HG03064 (cell line): ENCODE results near the gene SYT2.
"Not testable (repeated sequence)": the region's sequence is repeated elsewhere in the genome, so short reads cannot be mapped to it uniquely, and the experiment has no call there.

Source experiments
- ATAC-seq: cut with Tn5 transposase; IDR thresholded peaks from one replicate; pipeline ENCODE4 v1.9.1; 2021; ENCODE audit warnings: low read depth; ENCODE audit not compliant: unreplicated experiment

The SYT2 gene

DNA sequence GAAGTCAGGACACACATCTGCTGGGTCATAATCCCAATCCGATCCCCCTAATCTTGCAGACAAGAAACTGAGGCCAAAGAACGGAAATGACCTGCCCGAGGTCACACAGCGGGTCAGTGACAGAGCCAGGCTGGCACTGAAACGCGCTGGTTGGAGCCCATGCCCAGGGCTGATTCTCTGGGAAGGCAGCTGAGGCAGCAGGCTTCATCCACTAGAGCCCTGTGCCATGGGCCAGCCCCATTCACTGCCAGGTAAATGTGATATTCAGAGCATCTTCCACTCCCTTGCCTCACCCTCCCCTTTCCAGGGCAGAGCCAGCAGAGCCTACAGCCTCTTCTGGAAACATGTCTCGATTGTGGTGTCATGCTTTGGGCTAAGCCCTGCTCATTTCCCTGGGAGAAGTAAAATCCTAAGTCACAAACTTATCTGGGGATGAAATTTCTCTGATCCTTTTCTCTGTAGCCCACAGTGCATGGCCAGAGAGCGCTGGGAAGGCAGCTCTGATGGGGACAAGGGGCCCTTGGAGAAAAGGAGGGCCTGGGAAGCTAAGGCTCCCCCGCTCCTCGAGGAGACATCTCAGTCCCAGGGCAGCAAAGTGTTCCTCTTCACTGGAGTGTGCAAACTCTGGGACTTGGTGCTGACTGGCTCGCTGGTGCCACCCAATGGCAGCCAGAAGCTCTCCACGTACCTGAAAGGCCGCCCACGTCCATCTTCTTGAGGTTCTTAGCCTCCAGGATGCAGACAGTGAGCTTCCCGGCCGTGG lies 110.4 kb downstream of the SYT2 start:
- ATAC-seq = no peak

DNA sequence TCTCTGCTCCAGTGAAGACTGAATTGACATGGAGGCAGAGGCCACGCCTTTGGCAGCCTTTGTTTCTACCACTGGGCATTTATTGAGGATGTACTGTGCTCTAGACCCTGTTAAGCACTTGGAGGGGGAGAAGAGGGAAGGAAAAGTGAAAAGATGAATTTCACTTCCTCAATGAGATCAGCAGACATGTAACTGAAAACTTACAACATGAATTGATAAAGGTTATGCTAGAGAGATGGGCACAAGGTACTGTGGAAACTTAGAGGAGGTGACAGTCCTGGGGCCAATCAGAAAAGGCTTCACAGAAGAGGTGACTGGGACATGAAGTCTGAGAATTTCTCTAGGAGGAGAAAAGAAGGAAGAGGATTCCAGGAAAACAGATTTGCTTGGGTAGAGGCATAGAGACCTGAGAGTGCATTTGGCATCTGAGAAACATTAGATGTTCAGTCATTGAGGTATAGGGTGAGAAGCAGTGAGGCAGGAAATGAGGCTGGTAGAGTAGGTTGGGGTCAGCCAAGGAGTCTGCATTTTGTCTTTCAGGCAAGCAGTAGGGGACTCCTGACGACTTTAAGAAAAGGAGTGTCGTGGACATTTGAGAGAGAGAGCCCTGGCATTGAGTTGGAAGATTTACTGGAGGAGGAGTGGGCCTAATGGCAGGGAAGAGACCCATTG lies 113.0 kb downstream of the SYT2 start:
- no peak for ATAC-seq

DNA sequence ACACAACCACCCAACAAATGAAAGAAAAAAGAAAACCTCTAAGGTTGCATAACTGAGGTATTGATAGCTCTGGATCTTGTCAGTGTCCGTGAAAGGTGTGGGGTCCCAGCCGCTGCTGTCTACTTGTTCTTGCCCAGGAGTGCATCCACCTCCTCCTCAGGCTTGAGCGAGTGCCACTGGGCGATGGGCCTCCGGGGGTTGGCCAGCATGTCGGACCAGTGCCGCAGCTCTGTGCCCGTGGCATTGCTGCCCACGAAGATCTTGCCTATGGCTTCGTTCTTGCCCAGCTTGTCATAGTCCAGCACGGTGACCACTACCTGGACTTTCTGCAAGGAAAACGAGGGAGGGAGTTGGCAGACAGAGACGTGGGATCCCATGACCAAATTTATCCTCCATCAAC lies 113.6 kb downstream of the SYT2 start:
- ATAC-seq = no peak

DNA sequence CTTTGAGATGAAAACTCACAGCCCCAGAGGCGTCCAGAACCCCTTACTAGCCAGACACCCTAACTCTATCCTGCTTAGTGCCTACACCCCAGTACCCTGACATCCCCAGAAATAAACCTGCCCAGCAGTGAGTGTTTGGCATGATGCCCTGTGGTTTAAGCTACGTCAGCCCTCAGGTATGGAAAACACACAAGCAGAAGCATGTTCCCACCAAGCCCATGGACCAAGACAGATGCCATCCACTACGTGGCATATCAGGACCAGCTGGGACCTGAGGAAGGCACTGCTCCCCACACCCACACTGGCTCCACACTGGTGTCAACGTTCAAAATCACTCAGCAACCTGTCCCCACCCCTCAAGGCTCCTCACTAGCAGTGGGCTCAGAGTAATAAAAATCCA lies 116.4 kb downstream of the SYT2 start:
- no peak for ATAC-seq

DNA sequence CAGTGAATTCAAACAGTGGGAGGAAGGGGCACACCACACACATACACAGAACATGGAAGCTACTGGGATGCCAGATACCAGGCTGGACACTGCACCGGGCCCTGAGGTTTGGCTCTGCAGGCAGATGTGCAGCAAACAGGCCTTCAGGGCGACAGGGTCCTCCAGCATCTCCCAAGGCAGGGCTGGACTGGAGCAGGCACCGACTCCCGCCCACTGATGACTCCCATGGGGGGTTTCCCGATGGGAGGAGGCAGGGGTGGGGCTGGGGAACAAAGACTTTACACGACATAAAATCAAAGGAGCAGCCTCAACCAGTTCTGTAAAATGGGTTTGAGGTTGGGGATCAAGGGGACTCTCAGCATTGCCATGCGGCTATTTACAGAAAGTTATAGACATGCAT lies 118.1 kb downstream of the SYT2 start:
- no peak for ATAC-seq

DNA sequence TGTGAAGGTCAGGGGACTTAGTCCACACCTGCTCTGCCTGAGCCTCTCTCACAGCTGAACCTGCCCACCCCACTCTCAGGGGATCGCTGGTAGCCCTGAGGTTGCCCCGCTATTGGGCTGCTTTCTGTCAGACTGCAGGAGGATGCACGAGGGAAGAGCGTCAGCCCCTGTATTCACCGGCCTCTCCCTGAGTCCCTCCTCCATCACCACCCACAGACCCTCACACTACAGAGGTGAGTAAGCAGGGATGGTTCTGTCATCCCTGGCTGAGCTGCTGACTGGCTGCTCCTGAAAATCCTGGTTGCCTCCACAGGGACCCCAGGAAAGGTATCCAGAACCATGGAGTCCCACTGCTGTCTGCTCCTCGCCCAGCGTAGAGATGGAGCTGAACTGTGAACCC lies 118.7 kb downstream of the SYT2 start:
- ATAC-seq = no peak

DNA sequence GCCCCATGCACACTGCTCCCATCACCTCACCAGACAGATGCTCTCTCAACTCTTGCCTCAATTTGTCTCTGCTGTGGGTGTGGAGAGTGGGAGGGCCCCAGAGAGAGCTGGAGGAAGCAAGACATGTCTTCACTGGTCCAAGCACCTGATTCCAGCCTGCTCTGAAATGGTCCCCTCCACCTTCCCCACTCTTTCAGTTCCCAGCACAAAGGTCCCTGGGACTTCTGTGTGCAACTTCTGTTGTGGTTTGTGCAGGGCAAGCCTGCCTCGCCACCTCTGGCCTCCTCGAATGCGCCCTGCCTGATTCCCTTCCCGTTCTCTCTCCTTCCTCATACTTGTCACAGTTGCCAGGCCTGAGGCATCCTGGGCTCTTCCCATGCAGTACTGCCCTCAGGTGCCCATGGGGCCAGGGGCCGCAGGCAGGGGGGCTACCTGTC lies 119.3 kb downstream of the SYT2 start:
- ATAC-seq = no peak

DNA sequence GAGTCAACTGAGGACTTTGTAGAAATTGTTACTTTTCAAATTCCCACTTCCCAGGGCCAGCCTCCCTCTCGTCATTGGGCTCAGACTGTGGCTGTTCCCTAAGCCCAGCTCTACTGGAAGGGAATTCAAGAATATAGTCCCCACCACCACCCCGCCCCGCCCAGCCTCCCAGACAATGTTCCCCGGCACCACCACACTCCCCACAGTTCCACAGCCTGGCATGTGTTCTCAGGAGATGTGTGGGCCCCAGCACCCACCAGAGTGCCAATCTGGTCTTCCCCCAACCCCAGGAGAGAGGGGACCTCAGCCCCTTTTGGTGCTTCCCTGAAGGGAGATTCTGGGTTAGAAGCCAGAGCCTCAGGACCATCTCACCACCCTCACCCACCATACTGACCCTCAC lies 120.1 kb downstream of the SYT2 start:
- no peak for ATAC-seq

DNA sequence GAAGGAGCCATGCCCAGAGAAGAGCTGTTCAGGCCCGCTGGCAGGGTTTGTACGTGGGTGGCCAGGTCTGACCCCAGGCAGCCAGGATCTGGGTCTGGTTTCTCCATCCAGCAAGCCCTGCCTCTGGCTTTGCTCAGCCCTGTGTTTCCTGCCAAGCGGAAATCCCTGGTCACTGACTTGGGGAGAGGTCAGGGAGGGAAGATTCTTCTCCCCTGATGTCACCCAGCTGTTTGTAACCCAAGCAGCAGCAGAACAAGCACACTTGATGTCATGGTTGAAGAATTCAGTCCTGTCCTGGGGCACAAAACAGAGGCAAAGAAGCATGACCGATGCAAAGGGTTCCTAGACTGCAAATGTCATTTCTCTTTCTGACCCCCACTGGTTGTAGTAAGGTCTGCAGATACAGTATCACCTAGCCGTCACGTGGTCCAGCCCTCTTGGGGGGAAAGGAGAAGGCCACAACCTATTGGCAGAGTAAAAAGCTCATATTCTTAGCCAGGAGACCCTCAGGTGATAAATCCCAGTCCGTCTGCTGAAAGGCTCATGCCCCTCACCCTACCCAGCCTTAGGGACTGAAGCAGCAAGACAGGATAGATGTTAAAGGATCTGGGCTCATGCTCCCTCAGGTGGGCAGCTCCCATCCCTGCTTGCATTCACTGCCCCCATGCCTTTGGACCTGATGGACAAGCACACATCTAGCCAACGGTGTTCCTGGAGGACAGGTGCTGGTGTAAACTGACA lies 120.9 kb downstream of the SYT2 start:
- ATAC-seq = no peak

DNA sequence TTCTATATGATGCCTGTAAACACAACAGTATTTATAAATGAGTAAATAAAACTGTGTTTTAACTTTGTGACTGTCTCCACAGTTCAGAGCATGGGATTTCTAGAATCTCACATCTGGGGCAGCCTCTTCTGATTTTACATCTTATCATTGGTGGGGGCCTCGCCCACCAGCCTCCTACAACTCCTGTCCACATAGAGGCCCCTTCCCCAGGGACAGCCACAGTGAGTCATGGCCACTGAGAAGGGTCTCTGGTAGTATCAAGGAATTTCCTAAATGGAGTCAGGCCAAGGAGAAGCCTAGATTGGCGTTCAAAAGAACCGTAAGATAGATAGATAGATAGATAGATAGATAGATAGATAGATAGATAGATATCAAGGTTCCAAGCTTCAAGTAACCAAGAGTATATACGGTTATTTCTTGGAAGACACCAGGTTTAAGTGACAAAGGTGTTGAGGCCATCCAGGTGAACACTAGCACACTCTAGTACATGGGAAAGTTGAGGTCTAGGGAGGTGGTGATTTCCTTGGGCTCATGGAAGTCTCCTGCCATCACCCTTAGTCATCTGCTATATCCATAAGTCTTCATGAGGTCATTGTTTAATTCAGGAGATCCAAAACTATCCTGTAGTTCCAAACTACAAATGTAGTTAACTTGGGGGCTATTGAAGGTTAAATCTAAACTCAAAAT lies 121.6 kb downstream of the SYT2 start:
- no peak for ATAC-seq

DNA sequence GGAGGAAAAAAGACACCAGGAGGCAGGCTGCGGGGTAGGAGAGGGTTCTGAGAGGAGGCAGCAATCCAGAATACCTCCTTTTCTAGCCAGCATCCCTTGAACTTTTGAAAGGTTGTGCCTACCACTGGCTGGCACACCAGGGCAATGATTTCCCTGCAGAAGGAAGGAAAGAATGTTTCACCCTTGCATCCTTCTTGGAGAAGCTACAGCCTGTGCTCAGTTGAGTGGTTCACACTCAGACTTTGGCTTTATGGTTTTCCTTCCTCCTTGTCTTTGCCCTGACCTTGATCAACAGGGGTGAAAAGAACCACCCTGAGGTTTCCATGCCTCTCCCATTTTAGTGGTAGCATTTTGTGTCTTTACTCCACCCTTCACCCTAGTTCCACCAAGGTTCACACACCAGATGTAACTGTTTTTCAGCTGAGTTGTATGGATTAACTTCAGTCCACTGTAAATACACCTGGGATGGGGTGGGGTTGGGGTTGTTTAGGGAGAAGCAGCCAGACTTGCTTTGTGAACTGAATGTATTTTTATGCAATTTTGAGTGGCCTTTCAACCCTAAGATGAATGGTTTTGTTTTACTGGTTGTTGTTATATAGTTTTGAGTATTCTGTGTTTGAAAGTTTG lies 122.3 kb downstream of the SYT2 start:
- no peak for ATAC-seq

DNA sequence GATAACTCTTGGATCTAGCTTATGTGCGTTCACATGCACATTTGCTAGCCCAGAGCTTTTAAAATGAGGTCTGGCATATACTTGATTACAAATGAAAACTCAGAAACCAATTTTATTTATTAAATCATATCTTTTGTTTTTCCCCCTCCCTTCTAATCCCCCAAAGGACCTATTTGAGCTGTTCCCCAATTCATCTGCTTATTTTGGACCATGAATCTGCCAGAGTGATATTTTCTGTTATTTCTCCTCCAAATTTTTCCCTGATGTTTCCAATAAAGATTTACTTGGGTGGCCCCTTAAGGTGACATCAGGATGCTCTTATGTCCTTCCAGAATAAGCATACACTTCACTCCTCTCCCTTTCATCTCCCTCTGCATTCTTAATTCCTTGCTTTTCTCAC lies 123.4 kb downstream of the SYT2 start:
- ATAC-seq = no peak

DNA sequence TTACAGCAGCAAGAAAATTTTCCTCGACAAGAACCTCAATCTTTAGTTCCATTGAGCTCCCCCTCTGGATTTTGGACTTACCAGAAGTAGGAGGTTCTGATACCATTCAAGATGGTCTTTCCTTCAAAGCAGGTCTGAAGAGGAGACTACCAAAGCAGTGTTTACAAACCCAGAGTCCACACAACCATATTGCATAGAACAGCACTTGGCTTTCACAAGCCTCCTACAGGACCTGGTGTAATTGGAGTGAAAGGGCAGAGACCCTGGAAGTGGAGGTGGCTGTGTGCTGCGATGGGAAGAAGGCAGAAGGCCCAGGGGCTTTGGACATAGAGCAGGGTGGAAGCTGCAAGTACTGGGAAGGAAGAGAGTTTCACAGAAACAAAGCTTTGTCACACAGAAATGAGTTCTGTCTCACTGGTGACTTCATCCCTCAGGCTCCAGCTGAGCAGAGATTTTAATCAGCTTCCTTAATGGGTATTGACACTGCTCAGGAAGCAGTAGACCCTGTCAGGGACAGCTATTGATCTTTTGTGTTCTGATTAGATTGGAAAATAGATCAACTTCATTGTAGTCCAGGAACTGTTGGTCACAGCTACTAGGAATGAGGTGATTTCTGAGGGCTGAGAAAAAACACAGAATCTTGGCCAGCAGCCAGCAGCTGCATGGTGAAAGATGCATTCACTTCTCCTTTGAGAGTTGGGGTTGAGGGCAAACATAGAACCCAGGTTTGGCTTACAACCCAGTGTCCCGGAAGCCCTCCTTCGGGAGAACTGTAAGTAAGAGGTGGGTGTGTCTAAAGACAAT lies 124.0 kb downstream of the SYT2 start:
- no peak for ATAC-seq

DNA sequence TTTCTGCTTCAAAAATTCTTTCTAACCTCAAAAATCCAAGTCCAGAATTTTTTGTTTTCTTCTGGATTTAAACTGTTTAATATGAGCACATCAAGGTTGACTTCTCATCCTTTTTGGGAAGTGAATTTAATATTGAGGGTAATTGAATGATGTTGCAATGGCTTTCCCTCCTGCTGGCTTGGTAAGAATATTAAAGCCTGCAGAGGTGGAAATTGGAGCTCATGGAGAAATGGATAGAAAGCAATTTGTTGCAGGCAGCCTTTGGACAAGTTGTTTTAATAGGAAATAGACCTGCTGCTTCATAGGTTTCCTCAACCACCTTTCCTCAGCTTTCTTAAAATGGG lies 124.7 kb downstream of the SYT2 start:
- ATAC-seq = no peak

DNA sequence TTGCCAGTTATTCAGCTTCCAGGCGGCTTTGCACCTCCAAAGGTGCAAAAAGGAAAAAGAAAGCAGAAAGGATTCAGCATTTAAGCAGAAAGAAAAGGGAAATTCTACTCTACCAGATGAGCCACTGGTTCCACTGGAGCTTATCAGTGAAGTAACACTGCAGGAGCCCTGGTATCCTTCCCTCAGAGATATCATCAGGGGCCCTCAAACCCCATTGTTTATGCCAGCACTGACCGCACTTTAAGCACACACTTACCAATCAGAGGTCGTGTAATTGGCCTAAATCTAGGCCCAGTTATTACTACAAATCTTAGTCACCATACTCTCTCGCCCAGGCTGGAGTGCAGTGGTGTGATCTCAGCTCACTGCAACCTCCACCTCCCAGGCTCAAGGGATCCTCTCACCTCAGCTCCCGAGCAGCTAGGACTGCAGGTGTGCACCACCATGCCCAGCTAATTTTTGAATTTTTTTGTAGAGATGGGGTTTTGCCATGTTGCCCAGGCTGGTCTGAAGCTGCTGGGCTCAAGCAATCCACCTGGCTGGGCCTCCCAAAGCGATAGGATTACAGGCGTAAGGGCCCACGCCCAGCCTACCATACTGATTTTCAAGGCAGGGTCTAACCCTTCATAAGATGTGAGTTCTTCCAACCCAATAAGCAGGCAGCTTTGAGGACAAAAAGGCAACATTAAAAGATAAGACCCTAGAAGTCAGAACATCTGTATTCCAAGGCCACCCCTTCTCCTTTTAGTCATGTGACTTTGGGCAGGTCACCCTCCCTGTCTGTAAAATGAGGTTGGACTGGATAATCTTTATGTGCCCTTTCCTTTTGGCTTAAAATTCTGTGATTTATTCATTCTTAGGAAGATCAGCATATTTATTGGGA lies 125.3 kb downstream of the SYT2 start:
- ATAC-seq = no peak

DNA sequence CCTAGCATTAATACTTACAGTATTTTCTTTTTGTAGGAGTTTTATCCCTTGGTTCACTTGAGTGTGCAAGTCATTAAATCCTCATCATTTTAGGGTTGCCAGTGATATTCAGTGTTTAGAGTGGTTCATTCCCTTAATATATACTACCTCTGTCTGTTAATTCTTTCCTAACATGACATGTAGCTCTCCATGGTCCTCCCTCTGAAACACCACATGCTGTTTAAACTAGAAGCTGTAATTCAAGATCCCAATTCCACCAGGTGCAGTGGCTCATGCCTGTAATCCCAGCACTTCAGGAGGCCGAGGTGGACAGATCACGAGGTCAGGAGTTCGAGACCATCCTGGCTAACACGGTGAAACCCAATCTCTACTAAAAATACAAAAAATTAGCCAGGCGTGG lies 127.9 kb downstream of the SYT2 start:
- ATAC-seq = not testable (repeated sequence)

DNA sequence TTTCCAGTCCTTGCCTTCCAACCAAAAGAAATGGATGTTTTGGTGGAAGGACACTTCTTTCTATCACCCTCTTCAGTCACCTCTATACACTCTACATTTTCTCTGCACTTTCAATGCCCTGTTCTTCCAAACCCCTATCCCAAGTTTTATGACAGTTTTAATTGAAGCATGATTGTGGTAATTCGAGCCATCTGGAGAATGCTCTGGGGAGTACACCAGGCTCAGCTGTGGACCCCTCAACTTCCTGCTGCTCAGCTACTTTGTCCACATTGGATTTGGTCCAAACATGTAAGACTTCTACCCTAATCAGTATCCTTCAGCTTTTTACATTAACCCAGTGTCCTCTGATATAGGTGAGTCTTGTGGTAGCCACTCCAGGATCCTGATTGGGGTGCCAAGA lies 129.6 kb downstream of the SYT2 start:
- ATAC-seq = no peak

DNA sequence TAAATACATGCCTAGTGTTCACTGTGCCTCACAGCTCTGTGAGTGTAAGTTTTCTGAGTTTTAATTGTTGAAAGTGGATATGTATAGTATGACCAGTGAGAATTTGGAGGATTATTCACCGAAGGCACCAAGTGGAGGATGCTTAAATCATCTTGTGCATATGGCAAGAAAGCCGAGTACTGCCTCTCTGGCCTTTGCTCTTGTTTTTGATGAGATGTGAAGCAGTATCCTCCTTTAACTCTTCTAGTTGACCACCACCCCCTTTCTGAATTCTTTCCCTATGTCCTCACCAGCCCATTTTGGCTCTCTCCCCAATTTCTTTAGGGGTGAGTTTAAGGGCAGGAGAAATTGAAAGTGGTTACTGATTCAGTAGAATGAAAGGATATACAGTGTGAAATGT lies 130.4 kb downstream of the SYT2 start:
- ATAC-seq = no peak

DNA sequence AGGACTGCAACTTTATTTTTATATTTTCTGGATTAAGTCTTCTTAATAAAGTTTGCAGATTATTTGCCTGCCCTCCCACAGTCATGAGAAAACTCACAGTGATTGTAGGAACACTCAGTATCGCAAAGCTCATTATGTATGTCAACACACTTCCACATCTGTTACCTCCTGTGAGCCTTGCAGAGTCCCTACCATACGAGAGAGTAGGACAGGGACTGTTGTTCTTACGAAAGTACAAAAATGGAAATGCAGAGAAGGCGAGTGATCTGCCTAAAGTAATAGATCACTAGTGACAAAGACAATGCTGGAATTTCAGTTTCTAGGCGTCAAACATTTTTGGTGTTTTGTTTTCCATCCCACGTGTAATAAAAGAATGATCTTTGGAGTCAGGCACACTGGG lies 131.7 kb downstream of the SYT2 start:
- no peak for ATAC-seq
